ENCODE results near the gene DNALI1. TPM values are rescaled to one million over a fixed set of nuclear protein-coding genes. Genes with fewer than 3 reads are reported as not detected.
A peak's percentile ranks its signal among the peaks of the same experiment; 100 is the strongest.
"Not testable (repeated sequence)": the region's sequence is repeated elsewhere in the genome, so short reads cannot be mapped to it uniquely, and the experiment has no call there.

The DNALI1 gene
- total RNA-seq, 1 experiment from 2014 or later, result 13.9 TPM

DNA sequence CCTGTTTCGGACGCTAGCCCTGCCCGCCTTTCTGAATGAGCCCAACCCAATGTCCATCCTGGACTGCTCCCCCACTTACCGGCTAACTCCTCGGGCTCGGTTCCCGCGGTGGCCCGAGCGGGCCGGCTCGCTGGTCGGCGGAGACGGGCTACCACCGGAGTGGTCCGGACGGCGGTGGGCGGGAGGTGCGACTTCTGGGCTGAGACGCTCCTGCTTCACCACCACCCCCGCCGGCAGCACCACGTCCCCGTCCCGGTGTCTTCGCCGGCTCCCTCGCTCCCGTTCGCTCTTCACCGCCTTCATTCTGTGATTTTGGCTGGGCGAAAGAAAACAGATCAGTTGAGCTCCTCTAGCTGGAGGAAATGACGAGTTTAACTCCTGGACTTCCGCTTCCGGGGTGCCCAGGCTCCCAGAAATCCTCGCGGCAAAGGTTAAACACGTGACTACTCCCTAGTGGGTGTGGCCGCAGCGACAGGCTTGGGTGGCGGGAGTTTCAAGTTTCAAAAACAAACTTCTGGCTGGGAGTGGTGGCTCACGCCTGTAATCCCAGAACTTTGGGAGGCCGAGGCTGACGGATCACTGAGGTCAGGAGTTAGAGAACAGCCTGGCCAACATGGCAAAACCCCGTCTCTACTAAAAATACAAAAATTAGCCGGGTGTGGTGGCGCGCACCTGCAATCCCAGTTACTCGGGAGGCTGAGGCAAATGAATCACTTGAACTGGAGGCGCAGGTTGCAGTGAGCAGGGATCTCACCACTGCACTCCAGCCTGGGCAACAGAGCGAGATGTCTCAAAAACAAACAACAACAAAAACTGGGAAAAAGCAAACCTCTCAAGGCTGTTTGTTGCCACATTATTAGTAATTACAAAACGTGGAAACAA, 2.6 kb upstream of the DNALI1 start, which contains the start of gene SNIP1:
TSS of gene SNIP1 (minus strand) at position 367 of the 882 bp plus-strand sequence. CDS start at position 303, 64 bp downstream.
- DNase-seq (ENCODE audit: low read depth), result peak; percentile 92

DNA sequence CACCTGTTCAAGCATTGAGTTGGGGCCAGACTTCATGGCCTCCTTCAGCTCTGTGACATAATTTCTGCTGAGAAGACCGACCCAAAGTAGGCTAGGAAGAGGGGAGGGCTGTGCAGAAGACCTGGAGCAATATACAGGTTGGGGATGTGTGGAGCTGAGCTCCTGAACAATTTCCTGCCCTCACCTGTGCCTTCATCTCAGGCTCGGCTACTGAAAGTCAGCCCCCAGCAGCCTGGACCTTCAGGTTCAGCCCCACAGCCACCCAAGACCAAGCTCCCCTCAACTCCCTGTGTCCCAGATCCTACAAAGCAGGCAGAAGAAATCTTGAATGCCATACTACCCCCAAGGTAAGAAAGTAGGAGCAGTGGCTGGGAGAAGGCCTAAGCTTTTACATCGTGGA, 662 bp downstream of the DNALI1 start:
- no peak for DNase-seq (ENCODE audit: low read depth)

DNA sequence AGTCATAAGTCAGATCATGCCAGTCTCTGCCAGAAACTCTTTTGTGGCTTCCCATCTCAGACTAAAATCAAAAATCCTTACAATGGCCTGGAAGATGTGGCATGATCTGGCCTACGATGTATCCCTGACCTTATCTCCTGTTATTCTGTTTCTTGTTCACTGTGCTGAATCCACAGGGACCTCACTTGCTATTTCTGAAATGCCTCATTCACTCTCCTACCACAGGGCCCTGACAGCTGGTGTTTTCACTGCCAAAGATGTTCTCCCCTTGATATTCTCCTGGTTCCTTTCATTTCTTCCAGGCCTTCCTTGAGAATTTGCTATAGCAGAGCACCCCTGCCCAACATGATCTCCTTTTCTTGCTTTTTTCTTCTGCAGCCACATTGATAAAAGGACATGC, 1.7 kb downstream of the DNALI1 start:
- DNase-seq (ENCODE audit: low read depth), result no peak

DNA sequence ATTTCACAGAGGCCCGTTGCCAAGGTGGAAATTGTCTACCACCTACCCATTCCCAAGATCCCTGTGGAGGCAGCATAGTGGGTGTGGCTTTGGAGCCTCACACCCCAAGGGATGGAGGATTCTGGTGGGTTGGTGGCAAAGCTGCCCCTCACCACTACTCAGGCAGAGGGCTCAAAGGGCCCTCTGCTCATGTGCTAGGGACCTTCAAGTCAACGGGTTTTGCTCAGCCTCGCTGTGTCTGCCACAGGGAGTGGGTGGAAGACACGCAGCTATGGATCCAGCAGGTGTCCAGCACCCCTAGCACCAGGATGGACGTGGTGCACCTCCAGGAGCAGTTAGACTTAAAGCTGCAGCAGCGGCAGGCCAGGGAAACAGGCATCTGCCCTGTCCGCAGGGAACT, 2.3 kb downstream of the DNALI1 start:
- DNase-seq (ENCODE audit: low read depth), result no peak

DNA sequence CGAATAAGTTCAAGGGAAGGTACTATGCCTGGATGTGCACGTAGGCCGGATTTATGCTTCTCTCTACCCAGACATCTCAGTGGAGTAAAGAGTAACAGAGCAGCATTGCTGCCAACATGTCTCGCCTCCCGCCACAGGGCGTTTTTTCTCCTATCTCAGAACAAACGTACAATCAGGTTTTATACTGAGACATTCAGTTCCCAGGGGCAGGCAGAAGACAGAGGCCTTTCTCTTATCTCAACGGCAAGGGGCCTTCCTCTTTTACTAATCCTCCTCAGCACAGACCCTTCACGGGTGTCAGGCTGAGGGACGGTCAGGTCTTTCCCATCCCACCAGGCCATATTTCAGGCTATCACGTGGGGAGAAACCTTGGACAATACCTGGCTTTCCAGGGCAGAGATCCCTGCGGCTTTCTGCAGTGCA, 3.2 kb downstream of the DNALI1 start:
- DNase-seq (ENCODE audit: low read depth), result not testable (repeated sequence)

DNA sequence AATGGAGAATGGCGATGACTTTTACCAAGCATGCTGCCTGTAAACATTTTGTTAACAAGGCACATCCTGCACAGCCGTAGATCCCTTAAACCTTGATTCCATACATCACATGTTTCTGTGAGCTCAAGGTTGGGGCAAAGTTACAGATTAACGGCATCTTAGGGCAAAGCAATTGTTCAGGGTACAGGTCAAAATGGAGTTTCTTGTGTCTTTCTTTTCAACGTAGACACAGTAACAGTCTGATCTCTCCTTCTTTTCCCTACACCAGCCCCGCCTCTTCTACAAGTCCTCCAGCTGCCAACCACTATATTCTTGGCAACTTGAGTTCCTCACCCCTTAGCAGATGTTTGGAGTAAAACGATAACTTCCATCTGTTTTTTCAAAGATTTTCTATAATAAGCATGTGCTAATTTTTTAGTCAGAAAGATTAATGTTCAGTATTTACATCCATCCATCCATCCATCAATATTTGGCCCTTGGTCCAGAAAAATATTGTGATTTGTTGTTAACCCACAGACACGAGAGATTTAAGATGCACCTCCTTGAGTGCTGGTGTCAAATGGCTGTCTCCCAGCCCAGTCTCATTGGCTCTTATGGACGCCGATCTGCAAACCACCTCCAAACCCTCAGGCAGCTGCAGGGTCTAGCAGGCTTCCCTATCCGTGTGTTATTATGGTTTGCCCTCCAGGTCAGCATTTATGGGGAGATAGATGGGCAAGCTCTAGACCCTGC, 3.8 kb downstream of the DNALI1 start:
- no peak for DNase-seq (ENCODE audit: low read depth)

DNA sequence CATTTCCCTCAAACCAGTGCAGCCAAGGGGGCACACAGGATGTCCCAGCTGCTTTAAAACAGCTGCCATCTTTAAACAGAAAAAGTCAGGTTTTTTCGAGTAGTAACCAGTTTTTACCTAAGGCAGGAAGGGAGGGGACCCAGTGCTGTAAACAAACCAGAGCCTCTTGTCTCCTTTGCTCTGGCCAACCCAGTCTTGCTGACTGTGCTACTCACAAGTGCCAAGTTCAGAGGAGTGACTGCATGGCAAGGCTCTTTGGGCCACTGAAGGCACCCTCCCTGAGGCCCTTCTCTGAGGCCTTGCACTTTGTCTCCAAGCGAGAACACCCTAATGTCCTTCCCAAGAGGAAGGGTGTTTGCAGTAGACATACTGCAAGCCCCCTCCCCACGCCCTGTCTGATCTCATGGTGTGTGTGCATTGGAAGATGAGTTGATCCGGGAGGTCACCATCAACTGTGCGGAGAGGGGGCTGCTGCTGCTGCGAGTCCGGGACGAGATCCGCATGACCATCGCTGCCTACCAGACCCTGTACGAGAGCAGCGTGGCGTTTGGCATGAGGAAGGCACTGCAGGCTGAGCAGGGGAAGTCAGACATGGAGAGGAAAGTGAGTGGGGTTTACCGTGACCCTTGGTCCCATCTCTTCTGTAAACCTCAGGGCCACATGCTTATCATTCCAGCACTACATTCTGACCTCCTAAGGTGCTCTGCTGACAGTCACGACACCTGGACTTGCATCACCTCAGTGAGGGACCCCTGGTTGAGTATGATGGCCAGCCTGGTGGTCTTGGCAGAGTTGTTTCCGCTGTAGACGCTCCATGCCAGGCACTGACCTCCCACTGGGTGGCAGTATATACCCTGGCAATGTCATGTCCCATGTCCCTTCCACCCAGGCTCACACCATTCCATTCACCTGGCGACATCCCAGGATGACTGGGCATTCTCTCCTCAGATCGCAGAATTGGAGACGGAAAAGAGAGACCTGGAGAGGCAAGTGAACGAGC, 4.7 kb downstream of the DNALI1 start:
- DNase-seq (ENCODE audit: low read depth), result peak; percentile 28

DNA sequence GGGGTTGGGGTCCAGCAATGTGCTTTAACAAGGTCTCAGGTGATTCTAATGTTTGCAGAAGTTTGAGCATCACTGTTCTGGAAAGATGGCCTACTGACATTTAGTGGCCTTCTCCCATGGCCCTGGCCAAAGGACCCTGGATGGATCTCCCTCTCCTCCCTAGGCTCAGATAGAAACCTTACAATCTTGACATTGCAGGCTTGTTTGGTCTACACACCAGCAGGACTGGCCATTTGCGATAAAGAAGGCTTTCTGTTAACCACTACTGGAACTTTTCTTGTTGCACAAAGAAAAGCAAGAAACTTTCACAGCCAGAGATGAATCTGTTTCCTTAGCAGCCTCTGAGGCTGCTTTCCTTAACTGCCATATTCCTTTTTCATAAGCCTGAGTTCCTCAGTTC, 6.2 kb downstream of the DNALI1 start:
- no peak for DNase-seq (ENCODE audit: low read depth)

DNA sequence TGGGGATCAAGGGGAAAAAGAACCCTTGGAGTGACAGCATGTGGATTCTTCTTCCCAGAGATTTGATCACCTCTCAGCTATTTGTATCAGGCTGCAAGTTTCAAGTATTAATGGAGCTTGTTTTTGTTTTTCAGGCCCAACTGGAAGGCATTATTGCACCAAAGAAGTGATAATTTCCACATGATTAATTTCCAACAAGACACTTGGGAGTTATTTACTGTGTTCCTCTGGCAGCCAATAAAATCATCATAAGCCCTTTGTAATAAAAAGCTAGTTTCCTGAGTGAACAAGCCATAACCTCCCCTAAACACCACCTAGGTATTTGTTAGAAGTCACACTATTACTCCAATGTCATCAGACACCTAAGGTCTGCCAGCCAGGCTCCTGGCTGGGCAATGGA, 8.2 kb downstream of the DNALI1 start:
- DNase-seq (ENCODE audit: low read depth), result no peak

DNA sequence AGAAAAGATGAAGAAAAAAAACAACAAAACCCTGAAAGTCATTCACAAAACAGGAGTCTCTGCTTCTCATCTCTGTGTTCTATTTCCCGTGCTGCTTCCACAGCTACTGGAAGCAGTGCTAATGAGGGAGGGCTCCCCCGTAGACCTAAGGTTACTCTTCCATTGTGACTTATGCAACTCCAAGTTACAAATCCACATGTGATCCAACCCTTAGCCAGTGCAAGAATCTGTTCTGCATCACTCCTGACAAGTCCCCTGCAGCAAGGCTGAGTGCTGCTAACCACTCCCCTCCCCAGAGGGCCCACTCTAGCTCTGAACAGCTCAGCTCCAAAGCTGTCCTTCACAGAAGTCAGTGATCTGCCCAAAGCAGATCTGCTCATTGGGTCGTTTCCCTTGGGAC, 10.3 kb downstream of the DNALI1 start:
- DNase-seq (ENCODE audit: low read depth), result no peak

DNA sequence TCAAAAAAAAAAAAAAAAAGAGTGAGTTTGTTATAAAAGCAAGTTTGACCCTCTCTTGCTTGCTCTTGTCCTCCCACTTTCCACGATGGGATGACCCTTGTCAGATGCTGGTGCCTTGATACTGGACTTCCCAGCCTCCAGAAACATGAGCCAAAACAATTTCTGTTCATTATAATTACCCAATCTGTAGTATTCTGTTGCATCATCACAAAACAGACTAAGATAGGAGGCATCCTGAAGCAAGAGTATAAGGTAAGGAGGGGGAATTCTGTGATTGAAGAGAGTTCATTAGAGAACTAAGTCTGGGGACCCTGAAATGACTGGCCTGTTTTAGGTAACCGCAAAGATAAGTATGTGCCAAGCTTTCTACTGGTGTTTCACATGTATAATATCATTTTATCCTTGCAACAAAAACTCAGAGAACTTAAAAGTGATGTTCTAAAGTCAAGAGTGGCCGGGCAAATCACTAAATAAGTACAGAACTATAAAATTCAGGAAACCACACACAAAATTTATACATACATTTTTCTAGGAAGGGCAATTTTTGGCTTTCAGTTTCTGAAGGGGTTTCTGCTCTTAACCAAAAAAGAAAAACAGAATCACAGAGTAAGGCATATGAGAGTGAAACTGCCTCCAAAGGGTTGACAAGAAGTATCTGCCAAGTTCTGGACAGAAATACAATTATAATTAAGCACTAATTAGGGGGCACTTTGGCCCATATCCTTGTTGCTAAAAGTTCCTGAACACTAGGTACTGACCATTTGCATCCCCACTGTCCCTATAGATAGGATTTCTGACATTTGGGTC, 14.0 kb downstream of the DNALI1 start:
- DNase-seq (ENCODE audit: low read depth), result no peak

DNA sequence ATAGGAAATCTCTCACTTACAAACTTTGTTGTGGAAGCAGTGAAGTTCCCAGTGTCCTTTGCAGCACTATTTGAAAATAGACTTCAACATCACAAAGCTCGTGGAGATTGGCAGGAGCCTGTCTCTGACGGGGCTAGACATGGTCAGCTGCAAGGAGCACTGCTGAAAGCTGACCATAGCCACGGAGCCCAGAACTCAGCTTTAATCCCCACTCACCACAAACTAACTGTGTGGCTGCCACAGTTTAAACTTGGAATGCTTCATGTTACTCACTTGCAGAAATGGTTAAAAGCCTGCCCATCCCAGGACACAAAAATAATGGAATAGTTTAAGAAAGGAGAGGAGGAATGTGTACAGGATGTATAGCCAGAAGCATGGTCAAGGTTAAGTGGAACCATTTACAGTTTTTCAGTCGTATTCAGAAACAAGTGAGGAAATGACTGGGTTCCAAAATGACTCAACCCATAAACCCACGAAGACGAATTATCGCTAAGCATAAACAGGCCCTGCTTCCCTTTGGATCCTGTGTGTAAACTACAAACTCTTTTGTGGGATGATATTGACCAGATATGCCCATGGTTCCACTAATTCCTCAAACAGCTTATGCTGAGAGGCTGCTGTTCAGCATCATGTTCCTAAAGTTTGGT, 18.2 kb downstream of the DNALI1 start:
- peak; percentile 80 for DNase-seq (ENCODE audit: low read depth)

DNA sequence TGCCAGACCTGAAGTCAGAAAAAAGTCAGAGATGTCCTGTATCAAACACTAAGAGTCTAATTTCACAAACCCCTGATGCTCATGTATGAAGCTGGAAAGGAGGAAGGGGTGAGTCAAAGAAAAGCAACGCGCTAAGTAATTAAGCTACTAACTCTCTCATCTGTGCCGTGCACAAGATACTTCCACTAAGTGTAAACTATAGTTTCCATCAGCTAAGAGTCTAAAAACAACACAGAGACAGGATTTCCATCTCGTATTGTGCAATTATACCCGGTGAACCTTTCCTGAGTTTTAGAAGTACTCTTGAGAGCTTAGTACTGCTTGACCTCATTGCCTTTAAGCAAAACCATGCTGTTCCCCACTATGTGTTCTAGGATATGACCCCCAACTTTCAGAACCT, 19.0 kb downstream of the DNALI1 start:
- DNase-seq (ENCODE audit: low read depth), result peak; percentile 17

DNA sequence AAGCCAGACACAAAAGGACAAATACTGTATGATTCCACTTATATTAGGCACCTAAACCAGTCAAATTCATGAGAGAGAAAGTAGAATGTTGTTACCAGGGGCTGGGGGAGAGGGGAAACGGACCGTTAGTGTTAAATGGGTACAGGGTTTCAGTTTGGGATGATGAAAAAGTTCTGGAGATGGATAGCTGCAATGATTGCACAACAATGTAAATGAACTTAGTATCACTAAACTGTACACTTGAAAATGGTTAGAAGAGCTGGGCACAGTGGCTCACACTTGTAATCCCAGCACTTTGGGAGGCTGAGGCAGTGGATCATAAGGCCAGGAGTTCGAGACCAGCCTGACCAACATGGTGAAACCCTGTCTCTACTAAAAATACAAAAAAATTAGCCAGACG, 27.8 kb downstream of the DNALI1 start:
- not testable (repeated sequence) for DNase-seq (ENCODE audit: low read depth)

DNA sequence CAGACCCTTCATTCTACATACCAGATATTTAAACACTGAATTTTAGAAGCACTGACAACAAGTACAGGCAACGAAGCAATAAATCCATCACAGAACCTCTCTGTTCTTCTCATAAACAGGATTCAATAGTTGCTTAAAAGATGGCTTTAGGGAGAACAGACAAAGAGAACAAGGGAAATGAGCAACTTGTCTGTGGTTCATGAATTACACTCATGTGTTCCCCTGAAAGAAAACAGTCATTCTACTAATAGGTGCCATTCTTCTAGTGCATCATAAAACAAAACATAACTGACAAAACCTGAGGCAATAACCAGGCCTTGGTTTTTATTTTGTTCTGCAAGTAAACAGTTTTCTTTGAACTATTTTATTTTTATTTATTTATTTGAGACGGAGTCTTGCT, 32.2 kb downstream of the DNALI1 start:
- DNase-seq (ENCODE audit: low read depth), result no peak

DNA sequence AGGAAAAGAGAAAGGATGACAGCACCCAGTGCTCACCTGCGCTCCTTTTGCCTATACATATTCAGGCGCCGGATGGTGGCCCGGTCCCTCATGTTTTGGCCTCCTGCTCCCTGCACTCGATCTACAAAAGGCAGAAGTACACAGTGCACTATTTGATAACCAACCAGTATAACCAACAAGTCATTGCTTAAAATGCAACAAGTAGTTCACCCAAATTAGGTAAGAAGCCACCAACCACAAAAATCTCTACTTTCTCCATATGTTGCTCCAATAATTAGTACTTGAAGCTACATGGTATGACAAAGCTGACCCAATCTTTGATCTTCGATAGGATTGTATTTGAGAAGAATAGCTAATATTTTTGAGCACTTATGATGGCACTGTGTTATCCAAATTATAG, 37.0 kb downstream of the DNALI1 start:
- DNase-seq (ENCODE audit: low read depth), result no peak

DNA sequence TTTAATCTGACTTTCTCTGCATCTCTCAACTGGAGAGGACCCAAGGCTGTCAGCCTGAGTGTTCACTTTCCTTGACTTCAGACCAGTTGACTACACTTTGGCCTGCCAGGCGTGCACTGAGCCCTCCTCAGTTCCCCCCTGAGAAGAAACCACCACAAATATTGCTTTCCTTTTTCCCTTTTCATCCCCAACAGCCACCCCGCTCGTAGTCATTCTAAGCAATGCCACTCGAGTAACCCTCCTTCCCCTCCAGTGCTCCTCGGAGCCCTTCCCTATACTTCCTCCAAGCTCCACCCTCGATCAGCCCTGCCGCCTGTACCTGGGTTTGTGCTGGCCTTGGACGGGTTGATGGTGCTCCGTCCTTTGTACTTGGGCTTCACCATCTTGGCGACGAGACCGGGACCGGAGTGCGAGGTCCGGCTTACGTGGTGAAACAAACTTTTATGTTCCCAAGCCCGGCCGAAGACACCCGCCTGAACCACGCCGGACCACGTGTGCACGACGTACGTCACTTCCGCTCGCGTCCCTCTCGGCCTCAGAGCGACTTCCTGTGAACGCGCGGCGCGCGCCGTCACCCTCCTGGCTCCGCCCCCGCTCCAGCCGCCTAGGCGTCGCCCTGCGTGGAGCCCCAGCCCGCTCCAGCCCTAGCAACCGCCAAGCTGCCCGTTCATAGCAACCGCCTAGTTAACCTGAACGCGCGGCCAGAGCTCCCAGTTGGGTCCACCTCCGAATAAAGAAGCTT, 38.9 kb downstream of the DNALI1 start, which contains the start of gene GNL2:
TSS of gene GNL2 (minus strand) at position 498 of the 742 bp plus-strand sequence. CDS start at position 383, 115 bp downstream.
- DNase-seq (ENCODE audit: low read depth), result peak; percentile 92

DNA sequence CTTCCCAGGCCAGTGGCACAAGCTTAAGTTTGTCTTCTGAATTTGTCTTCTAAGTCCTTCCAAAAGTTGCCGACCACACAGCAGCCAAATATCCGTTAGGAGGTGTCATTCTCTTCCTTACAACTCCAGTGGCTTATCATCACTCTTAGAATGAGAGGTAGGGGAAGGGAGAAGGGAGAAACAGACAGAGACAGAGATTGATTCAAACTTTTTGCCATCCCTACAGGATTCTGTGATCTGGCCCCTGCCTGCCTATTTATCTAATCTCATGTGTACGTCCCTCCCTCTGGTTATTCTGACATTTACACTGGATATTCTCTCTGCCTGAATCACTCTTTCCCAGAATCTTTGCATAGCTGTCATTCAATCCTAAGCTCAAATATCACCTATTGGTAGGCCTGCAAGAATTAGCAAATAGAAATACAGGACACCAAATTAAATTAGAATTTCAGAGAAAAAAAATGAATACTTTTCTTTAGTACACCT, 39.5 kb downstream of the DNALI1 start:
- DNase-seq (ENCODE audit: low read depth), result no peak

DNA sequence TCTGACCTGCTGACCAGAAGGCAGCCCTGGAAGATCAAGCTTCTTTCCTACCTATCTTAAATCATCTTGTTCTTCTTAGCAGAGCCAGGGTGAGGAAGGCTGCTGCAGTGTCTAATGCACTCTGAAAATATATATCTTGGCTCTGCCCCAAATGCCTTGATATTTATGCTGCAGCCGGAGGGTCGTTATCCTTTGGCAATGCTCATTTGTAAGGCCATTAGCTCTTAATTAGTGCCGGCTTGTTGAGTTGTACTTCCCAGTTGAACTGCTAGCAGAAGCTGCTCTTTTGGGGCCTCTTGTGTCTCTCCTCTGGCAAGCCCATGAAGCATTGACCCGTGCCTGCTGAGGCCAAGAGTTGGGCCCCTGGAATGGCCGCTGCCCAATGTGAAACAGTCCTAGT, 43.2 kb downstream of the DNALI1 start:
- DNase-seq (ENCODE audit: low read depth), result no peak

Measured in LHCN-M2 (cell line).